Endothelial cell of umbilical vein (primary cell): Measurements from ENCODE around the gene DIS3.
"Not testable (repeated sequence)": the region's sequence is repeated elsewhere in the genome, so short reads cannot be mapped to it uniquely, and the experiment has no call there.

ENCODE experiments used
- CTCF ChIP-seq, 2 donors: IDR thresholded peaks; 1 replicate in 1 of 2; 2 replicates in 1 of 2; pipeline ENCODE4 v1.5.1; 2011; ENCODE audit warnings: low read length in 2 of 2, mild to moderate bottlenecking in 2 of 2, moderate library complexity in 2 of 2, control low read depth in 1 of 2, inconsistent platforms in 1 of 2, low read depth in 1 of 2; ENCODE audit not compliant: insufficient read depth in 1 of 2; ENCODE audit errors: extremely low read depth in 1 of 2
- EZH2 ChIP-seq: IDR thresholded peaks from 2 replicates; pipeline ENCODE4 v1.6.1; 2012; ENCODE audit warnings: borderline replicate concordance, low read depth, mild to moderate bottlenecking, moderate library complexity, low read length, inconsistent platforms; ENCODE audit not compliant: severe bottlenecking
- POLR2AphosphoS5 ChIP-seq: IDR thresholded peaks from 2 replicates; pipeline ENCODE4 v1.6.1; 2012; ENCODE audit warnings: low read depth, mild to moderate bottlenecking, control low read depth, low read length, moderate library complexity; ENCODE audit not compliant: insufficient read depth

GRCh38 chr13:72806514-72806913 lies 24.8 kb upstream of the DIS3 start:
- TF ChIP-seq POLR2AphosphoS5; CTCF (IDR thresholded peaks at IDR 0.05; ENCODE audit: extremely low read depth in 1 of 2, insufficient read depth in 1 of 2, low read depth in 1 of 2, low read length in 2 of 2); EZH2: not testable (repeated sequence)
